ENCODE data around the gene PLEKHN1.

PLEKHN1 gene

DNA sequence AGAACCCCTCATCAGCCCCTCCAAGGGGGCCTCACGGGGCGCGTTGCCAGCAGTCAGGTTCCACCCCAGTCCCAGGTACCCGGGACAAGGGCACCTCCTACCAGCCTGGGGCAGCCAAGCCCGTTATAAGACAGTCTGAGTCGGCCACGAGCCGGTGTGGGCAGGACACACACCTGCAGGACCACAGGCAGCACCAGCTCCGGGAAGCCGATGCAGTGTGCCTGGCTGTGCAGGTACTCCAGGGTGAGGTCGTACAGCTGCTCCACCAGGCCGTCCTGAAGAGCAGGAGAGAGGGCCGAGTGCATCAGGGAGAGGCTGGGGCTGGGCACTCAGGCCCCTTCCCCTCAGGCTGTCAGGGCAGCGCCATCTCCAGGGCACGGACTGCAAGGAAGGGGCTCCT, 18.3 kb upstream of the PLEKHN1 start:
- no peak for DNase-seq (ENCODE audit: low read depth)
- in situ Hi-C loops (cut with HindIII; ENCODE audit: low sequenced_read_pairs) = no loop called here
- no peak overlapping the region for H3K4me3 ChIP-seq (ENCODE audit: low read depth, low read length)
- TF ChIP-seq, protein P1, sequence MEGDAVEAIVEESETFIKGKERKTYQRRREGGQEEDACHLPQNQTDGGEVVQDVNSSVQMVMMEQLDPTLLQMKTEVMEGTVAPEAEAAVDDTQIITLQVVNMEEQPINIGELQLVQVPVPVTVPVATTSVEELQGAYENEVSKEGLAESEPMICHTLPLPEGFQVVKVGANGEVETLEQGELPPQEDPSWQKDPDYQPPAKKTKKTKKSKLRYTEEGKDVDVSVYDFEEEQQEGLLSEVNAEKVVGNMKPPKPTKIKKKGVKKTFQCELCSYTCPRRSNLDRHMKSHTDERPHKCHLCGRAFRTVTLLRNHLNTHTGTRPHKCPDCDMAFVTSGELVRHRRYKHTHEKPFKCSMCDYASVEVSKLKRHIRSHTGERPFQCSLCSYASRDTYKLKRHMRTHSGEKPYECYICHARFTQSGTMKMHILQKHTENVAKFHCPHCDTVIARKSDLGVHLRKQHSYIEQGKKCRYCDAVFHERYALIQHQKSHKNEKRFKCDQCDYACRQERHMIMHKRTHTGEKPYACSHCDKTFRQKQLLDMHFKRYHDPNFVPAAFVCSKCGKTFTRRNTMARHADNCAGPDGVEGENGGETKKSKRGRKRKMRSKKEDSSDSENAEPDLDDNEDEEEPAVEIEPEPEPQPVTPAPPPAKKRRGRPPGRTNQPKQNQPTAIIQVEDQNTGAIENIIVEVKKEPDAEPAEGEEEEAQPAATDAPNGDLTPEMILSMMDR (IDR thresholded peaks at IDR 0.05; ENCODE audit: low read depth, low read length, missing control alignments) = no peak

DNA sequence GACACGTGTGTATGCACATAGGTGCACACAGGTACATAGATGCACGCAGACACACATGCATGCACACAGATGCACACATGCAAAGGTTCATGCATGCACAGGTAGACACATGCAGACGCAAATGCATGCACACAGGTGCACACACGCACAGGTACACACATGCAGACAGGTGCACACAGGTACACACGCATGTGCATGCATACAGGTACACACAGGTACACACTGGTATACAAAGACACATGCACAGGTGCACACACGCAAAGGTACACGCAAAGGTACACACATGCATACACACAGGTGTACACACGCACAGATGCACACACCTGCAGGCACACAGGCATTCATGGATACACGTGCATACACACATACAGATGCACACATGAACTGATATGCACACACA, 16.0 kb upstream of the PLEKHN1 start:
- TF ChIP-seq, protein P1 (IDR thresholded peaks at IDR 0.05; ENCODE audit: low read depth, low read length, missing control alignments) = no peak
- DNase-seq (ENCODE audit: low read depth) = no peak
- in situ Hi-C loops (cut with HindIII; ENCODE audit: low sequenced_read_pairs) = no loop called here
- no peak overlapping the region for H3K4me3 ChIP-seq (ENCODE audit: low read depth, low read length)

DNA sequence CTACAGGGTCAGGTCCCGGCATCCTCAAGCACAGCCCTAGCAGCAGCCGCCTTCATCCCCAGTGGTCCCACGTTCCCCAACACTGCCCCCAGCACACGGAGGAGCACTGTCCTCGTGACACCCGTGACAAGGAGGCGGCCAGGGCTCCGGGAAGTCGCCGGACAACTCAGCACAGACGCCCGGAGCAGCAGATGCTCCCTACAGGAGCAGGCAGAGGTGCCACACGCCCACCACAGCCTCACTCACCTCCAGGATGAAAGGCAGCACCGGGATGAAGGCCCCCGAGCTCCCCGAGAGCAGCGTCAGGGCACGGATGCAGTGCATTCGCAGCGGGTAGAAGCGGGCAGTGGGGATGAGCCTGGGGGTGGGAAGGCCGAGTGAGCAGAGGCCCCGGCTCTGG, 15.4 kb upstream of the PLEKHN1 start:
- H3K4me3 ChIP-seq (ENCODE audit: low read depth, low read length) = no peak overlapping the region
- TF ChIP-seq, protein P1 (IDR thresholded peaks at IDR 0.05; ENCODE audit: low read depth, low read length, missing control alignments) = no peak
- in situ Hi-C loops (cut with HindIII; ENCODE audit: low sequenced_read_pairs) = no loop called here
- DNase-seq (ENCODE audit: low read depth) = no peak

- in situ Hi-C loops (cut with HindIII; ENCODE audit: low sequenced_read_pairs) = no loop called here
- DNase-seq (ENCODE audit: low read depth) = no peak
- no peak overlapping the region for H3K4me3 ChIP-seq (ENCODE audit: low read depth, low read length)
- TF ChIP-seq, protein P1 (IDR thresholded peaks at IDR 0.05; ENCODE audit: low read depth, low read length, missing control alignments) = peak; percentile 60
Observed at GRCh38 chr1:951364-951763, 14.9 kb upstream of the PLEKHN1 start.

DNA sequence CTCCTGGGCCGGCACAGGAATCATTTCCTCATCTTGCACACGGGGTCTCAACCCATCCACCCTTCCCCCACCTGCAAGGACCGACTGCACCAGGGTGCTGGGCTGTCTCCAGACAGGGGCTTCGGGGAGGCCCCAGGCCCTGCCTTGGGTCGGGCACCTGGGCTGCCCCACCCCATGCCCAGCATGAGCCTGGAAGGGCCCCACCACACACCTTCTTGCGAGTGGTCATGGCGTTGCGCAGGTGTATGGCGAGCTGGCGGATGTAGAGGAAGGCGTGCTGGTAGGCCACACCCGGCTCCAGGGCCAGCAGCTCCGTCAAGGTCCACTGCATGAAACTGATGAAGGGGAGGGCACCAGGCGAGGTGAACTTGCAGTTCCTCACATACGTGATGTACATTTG, 14.1 kb upstream of the PLEKHN1 start:
- TF ChIP-seq, protein P1 (IDR thresholded peaks at IDR 0.05; ENCODE audit: low read depth, low read length, missing control alignments) = no peak
- in situ Hi-C loops (cut with HindIII; ENCODE audit: low sequenced_read_pairs) = no loop called here

DNA sequence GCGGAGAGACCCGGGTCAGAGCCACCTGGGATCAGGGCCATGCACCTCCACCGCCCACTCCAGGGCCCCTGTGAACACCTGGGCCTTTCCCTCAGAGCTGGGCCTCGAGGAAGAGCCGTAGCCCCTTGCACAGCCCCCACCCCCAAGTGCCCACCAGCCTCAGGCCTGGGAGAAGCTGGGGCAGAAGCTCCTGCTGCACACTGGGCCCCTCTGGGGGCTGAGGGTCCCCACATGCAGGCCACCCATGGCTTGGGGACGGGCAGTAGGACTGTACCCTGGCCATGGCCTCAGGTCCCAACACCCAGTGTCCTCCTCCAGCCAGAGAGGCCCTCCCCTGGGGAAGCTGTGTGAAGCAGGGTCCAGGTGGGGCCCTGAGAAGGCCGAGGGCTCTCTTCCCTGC, 13.7 kb upstream of the PLEKHN1 start:
- in situ Hi-C loops (cut with HindIII; ENCODE audit: low sequenced_read_pairs) = no loop called here
- TF ChIP-seq, protein P1 (IDR thresholded peaks at IDR 0.05; ENCODE audit: low read depth, low read length, missing control alignments) = no peak
- DNase-seq (ENCODE audit: low read depth) = no peak
- no peak overlapping the region for H3K4me3 ChIP-seq (ENCODE audit: low read depth, low read length)

More for the DNA sequence above, 14.1 kb upstream of the PLEKHN1 start:
- H3K4me3 ChIP-seq (ENCODE audit: low read depth, low read length) = no peak overlapping the region
- DNase-seq (ENCODE audit: low read depth) = no peak
